K562 (cell line): ENCODE data around the gene MKRN1.

Source experiments
- BACH1 ChIP-seq: fragments of 200-800 bp; sonication (Bioruptor generic); IDR thresholded peaks from 2 replicates; pipeline ENCODE4 v1.6.1; 2016; ENCODE audit warnings: missing genetic modification characterization, missing compliant biosample characterization
- GABPB1 ChIP-seq: sonication (generic); formaldehyde crosslinking; IDR thresholded peaks from 2 replicates; pipeline ENCODE4 v1.8.0; 2022; ENCODE audit warnings: mild to moderate bottlenecking, missing genetic modification reagents

- TF ChIP-seq GABPB1 (CRISPR knock-in tag): no peak
- TF ChIP-seq BACH1 (tag): no peak
Observed at GRCh38 chr7:140447841-140448240, 31.5 kb downstream of the MKRN1 start.
